Stomach (tissue), 9 donors: ENCODE results near the gene CHMP4A. TPM values are rescaled to one million over a fixed set of nuclear protein-coding genes. Genes with fewer than 3 reads are reported as not detected.

Experiments used
- DNase-seq, 2 donors: peaks; one replicate each; pipeline versions ENCODE4 v3.0.0 to v3.0.0-alpha.2; 2013 to 2019
- H3K27ac ChIP-seq, 5 donors: fragments of 200-600 bp in 4 of 5; sonication (generic) in 4 of 5; one replicate each; pipeline ENCODE4 v1.5.1; 2013 to 2019; ENCODE audit warnings: mild to moderate bottlenecking in 1 of 5, moderate library complexity in 1 of 5
- H3K27me3 ChIP-seq, 3 donors: fragments of 200-600 bp; sonication (generic); one replicate each; pipeline ENCODE4 v1.5.1; 2017 to 2019; ENCODE audit warnings: mixed run types in 1 of 3
- H3K36me3 ChIP-seq, 4 donors: fragments of 200-600 bp; sonication (generic); 1 replicate in 3 of 4; 2 replicates in 1 of 4; pipeline ENCODE4 v1.5.1; 2016 to 2019
- H3K4me1 ChIP-seq, 4 donors: fragments of 200-600 bp; sonication (generic); one replicate each; pipeline ENCODE4 v1.5.1; 2016 to 2019
- H3K4me3 ChIP-seq, 4 donors: fragments of 200-600 bp; sonication (generic) in 3 of 4; one replicate each; pipeline ENCODE4 v1.5.1; 2016 to 2019; ENCODE audit warnings: mild to moderate bottlenecking in 1 of 4
- H3K9me3 ChIP-seq, 4 donors: fragments of 200-600 bp; sonication (generic); one replicate each; pipeline ENCODE4 v1.5.1; 2016 to 2019
- EP300 ChIP-seq: sonication (generic); formaldehyde crosslinking; IDR thresholded peaks from one replicate; pipeline ENCODE4 v1.6.1; 2017; ENCODE audit warnings: antibody characterized with exemption
- POLR2A ChIP-seq, 4 donors: fragments of 450-650 bp; IDR thresholded peaks; one replicate each; pipeline ENCODE4 v1.6.1; 2016; ENCODE audit warnings: antibody characterized with exemption in 4 of 4, control low read depth in 2 of 4, mild to moderate bottlenecking in 1 of 4, moderate library complexity in 1 of 4
- POLR2AphosphoS5 ChIP-seq, 3 donors: sonication (generic); formaldehyde crosslinking; IDR thresholded peaks; one replicate each; pipeline ENCODE4 v1.6.1; 2016; ENCODE audit warnings: antibody characterized with exemption in 3 of 3
- WGBS, 5 donors: extraction: QIAGEN DNeasy Blood & Tissue Kit in 3 of 5; methylation state at CpG; one replicate each; pipeline versions ENCODE4 v1.1.5 to v1.1.7; 2013 to 2018; 5-methylcytosine and 5-hydroxymethylcytosine counted together
- intact Hi-C: fragments of 100-400 bp; cut with DNase I; formaldehyde crosslinking; loops from one replicate; pipeline ENCODE4 v1.15.1; 2023; ENCODE audit warnings: low total_unique reads
- polyA plus RNA-seq, 3 donors: library from polyadenylated mRNA; stranded (reverse); fragments of 200-250 nt; gene quantifications; one replicate each; pipeline ENCODE4 v1.2.3, GENCODE V29; 2013
- total RNA-seq, 5 donors: library from RNA; depleted of rRNA; stranded (reverse); fragments of >200 nt; gene quantifications; one replicate each; pipeline versions ENCODE4 v1.1.0 to v1.2.3, GENCODE V29; 2014 to 2016
- TF ChIP-seq, protein P1 (sequence below), 7 experiments: fragments of 450-650 bp in 4 of 7; fragments of 200-600 bp in 3 of 7; sonication (generic) in 3 of 7; IDR thresholded peaks; one replicate each; pipeline ENCODE4 v1.5.1; 2016 to 2019; ENCODE audit warnings: antibody characterized with exemption in 7 of 7, control low read depth in 2 of 7, mild to moderate bottlenecking in 1 of 7
- donor health status: healthy with polysubstance abuse.
- donor health status: Bipolar disorder and iron deficiency.
- donor health status: healthy.

Gene CHMP4A
- total and polyA plus RNA-seq, 8 donors = 27.8 to 135 (median 37.2) TPM; not detected in 1

DNA sequence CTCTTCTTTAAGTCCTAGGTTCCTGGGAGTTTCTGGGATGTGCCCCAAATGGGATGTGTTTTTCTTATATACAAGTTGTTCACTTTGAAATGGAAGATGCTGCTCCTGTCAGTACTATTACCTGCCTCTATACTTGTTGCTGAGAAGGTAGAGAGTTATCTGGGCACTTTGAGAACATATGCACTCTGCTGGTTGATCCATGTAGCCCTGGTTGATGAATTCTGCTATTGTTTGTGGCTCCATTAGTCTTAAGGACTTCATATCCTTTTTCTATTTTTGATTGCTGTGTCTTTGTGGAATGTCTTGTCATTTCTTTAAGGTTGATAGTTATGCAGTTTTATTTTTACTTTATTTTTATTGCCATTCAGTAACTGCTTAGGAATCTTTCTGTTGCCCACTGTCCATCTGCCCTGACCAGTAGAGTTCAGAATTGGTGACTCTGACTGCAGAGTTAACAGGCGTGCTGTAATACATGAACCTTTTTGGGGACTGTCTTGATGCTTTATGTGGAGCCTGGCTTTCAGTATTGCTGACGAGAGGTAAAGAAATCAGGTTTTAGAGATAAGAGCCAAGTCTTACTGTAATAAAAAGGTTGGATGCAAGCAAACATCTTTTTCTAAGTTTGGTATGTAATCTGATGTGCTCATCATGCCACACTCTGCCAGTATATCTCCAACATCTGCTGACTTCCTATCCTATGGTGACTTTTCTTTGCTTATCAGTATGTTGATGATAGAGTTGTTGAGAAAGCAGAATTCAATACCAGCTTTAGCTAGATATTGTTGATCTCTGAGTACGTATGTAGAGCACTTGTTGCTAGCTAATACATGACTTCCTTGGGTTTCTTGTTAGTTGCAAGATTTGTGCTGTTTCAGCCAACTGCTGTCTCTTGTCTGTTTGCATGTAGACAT is 21.1 kb upstream of the CHMP4A start:
- H3K4me3 ChIP-seq = peak overlapping the region in 1 of 4 donors; percentile 77
- 49 to 75% (median 71%) methylated on average over 3 of the region's 3 CpGs for WGBS, 5 donors
- H3K27me3 ChIP-seq = no peaks in the 10 kb centered on the region
- H3K4me1 ChIP-seq = peaks cover 29 to 83% (median 62%) of the 10 kb centered on the region in 4 donors
- no peaks in the 10 kb centered on the region for H3K9me3 ChIP-seq
- no peak for DNase-seq
- intact Hi-C loops = no loop called here
- peak overlapping the region in 3 of 5 donors; percentile 88 to 96 (median 92) for H3K27ac ChIP-seq
- peaks cover 36 to 50% (median 44%) of the 10 kb centered on the region in 4 donors for H3K36me3 ChIP-seq
- TF ChIP-seq POLR2AphosphoS5 (IDR thresholded peaks at IDR 0.05) (no peak), POLR2A (IDR thresholded peaks at IDR 0.05) (no peak), EP300 (no peak)
- TF ChIP-seq, protein P1, sequence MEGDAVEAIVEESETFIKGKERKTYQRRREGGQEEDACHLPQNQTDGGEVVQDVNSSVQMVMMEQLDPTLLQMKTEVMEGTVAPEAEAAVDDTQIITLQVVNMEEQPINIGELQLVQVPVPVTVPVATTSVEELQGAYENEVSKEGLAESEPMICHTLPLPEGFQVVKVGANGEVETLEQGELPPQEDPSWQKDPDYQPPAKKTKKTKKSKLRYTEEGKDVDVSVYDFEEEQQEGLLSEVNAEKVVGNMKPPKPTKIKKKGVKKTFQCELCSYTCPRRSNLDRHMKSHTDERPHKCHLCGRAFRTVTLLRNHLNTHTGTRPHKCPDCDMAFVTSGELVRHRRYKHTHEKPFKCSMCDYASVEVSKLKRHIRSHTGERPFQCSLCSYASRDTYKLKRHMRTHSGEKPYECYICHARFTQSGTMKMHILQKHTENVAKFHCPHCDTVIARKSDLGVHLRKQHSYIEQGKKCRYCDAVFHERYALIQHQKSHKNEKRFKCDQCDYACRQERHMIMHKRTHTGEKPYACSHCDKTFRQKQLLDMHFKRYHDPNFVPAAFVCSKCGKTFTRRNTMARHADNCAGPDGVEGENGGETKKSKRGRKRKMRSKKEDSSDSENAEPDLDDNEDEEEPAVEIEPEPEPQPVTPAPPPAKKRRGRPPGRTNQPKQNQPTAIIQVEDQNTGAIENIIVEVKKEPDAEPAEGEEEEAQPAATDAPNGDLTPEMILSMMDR (IDR thresholded peaks at IDR 0.05) = no peak

DNA sequence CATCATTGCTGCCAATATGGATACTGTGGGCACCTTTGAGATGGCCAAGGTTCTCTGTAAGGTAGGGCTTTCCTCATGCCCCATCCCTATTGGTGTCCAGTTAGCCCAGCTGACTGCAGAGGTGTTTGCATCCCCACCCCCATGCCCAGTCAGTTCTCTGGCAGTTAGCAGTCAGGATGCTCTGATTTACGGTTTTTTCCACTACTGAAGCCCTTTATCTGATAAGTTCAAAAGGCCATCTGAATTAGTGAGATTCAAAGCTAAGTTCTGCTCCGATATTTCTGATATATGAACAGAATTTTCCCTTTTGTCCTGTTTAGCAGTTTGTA is 20.2 kb upstream of the CHMP4A start:
- WGBS, 5 donors = 27 to 57% (median 38%) methylated on average over 2 of the region's 2 CpGs
- Histone ChIP-seq H3K27me3 (no peaks in the 10 kb centered on the region), H3K4me3 (peak overlapping the region; percentile 76 to 95 (median 76)), H3K4me1 (peaks cover 26 to 75% (median 54%) of the 10 kb centered on the region in 4 donors), H3K27ac (peak overlapping the region in 4 of 5 donors; percentile 83 to 96 (median 90)), H3K9me3 (no peaks in the 10 kb centered on the region), H3K36me3 (peaks cover 29 to 46% (median 36%) of the 10 kb centered on the region in 4 donors)
- no peak for TF ChIP-seq EP300
- no peak for TF ChIP-seq POLR2A (IDR thresholded peaks at IDR 0.05)
- TF ChIP-seq, protein P1 (IDR thresholded peaks at IDR 0.05) = no peak
- no peak for TF ChIP-seq POLR2AphosphoS5 (IDR thresholded peaks at IDR 0.05)
- DNase-seq = no peak
- intact Hi-C loops = no loop called here

DNA sequence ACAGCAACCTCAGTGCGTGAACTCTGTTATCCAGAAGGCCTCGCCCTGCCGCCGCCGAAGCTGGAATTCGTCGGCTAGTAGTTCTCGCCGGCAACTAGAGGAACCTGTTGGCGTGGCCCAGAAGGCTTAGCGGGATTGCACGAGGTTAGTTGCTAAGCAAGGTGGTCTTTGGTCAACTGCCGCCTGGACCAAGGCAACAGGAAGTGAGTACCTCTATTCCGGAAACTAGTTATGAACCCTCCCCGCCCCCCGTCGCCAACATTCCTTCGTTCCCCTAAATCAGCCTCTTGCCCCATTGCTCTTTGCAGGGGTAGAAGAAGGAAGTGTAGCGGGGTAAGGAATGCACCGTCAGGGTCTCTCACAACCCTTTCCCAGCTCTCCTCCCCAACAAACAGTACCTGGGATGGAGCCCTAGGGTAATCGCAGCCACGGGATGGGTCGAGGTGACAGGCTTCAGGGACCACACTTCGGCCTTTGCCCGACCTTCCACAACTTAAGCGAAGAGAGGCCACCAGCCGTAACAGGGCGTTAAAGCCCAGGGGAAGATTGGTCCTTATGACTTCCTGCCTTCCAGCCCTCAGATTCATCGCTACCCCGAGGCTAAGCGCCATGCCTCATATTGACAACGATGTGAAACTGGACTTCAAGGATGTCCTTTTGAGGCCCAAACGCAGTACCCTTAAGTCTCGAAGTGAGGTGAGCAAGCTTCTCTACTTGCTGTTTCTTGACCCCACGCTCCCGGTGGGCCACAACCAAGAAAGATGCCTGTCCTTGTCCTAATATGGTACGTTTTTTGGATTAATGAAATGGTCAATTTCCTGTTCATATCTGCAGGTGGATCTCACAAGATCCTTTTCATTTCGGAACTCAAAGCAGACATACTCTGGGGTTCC is 19.6 kb upstream of the CHMP4A start, which contains the start of gene GMPR2:
Gene GMPR2, plus strand, starts transcription at position 285 of the 893 bp plus-strand sequence. Its CDS starts 325 bp downstream, at position 610.
- Histone ChIP-seq H3K27me3 (no peaks in the 10 kb centered on the region), H3K4me3 (peak within 1 kb of the TSS; percentile 76 to 95 (median 76)), H3K27ac (peak within 1 kb of the TSS; percentile 81 to 96 (median 88)), H3K4me1 (peaks cover 26 to 74% (median 53%) of the 10 kb centered on the region in 4 donors), H3K36me3 (peaks cover 23 to 46% (median 35%) of the 10 kb centered on the region in 4 donors), H3K9me3 (no peaks in the 10 kb centered on the region)
- WGBS, 5 donors = 3 to 6% (median 4%) methylated on average over 29 to 38 of the region's 38 CpGs
- intact Hi-C loops = no loop called here
- DNase-seq = no peak
- TF ChIP-seq POLR2AphosphoS5 (IDR thresholded peaks at IDR 0.05) = peak in 2 of 3 donors; percentile 26 to 61
- TF ChIP-seq POLR2A (IDR thresholded peaks at IDR 0.05) = no peak

DNA sequence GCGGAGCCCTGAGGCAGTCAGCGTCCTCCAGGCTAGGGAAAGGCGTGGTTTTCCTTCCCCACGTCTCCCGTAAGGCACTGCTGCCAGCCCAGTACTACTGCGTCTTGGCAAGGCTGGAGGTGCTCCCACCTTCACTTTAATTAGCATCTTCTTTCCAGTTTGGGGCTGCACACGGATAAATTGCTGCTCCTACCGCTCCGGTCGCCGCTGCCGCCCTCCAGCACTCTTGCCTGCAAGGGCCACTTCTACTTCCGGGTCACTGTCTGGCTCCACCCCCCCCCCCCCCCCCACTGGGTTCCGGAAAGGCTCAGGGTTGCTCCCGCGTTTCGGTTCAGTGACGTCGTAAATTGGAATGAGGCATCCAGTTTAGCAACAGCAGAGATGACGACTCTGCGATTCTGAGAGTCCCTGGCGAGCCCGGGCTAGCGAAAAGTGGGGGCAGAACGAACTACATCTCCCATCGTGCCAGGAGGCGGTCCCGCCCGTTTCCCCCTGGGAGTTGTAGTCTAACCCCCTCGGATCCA is 18.9 kb upstream of the CHMP4A start, which contains the start of gene NEDD8:
Gene NEDD8, minus strand, starts transcription at position 247 of the 524 bp plus-strand sequence. Its CDS starts 100 bp downstream, at position 147.
- intact Hi-C loops = no loop called here
- Histone ChIP-seq H3K27ac (peak within 1 kb of the TSS; percentile 81 to 96 (median 88)), H3K27me3 (no peaks in the 10 kb centered on the region), H3K9me3 (no peaks in the 10 kb centered on the region), H3K36me3 (peaks cover 20 to 45% (median 34%) of the 10 kb centered on the region in 4 donors), H3K4me3 (peak within 1 kb of the TSS; percentile 76 to 95 (median 76)), H3K4me1 (peaks cover 26 to 74% (median 51%) of the 10 kb centered on the region in 4 donors)
- 0 to 1% (median 0%) methylated on average over 14 to 30 of the region's 30 CpGs for WGBS, 5 donors
- DNase-seq = peak; percentile 88 to 96
- TF ChIP-seq, protein P1 (IDR thresholded peaks at IDR 0.05) = no peak
- TF ChIP-seq EP300 = no peak
- TF ChIP-seq POLR2A (IDR thresholded peaks at IDR 0.05) = peak in 1 of 4 donors; percentile 39
- peak; percentile 19 to 65 (median 52) for TF ChIP-seq POLR2AphosphoS5 (IDR thresholded peaks at IDR 0.05)
